Endodermal cell (in vitro differentiated cells): ENCODE data around the gene CRYZL1. TPM values are rescaled to one million over a fixed set of nuclear protein-coding genes. Genes with fewer than 3 reads are reported as not detected.
A peak's percentile ranks its signal among the peaks of the same experiment; 100 is the strongest.

ENCODE experiments used
- DNase-seq: peaks from one replicate; pipeline ENCODE4 v3.0.0-alpha.2; 2017
- H3K27ac ChIP-seq: 2 replicates; pipeline ENCODE4 v1.5.1; 2013; ENCODE audit warnings: mild to moderate bottlenecking, low read depth, low read length, moderate library complexity
- H3K27me3 ChIP-seq: 2 replicates; pipeline ENCODE4 v1.6.1; 2013; ENCODE audit warnings: mild to moderate bottlenecking, low read length, moderate library complexity; ENCODE audit not compliant: insufficient read depth, control insufficient read depth, poor library complexity, severe bottlenecking
- H3K36me3 ChIP-seq: 2 replicates; pipeline ENCODE4 v1.7.0; 2013; ENCODE audit warnings: mild to moderate bottlenecking, low read length, moderate library complexity; ENCODE audit not compliant: control insufficient read depth, insufficient read depth
- H3K4me1 ChIP-seq: one replicate; pipeline ENCODE4 v1.7.0; 2013; ENCODE audit warnings: low read length; ENCODE audit not compliant: control insufficient read depth, insufficient read depth
- H3K4me3 ChIP-seq: 2 replicates; pipeline ENCODE4 v1.5.1; 2013; ENCODE audit warnings: mild to moderate bottlenecking, low read length, moderate library complexity
- H3K9ac ChIP-seq: 2 replicates; pipeline ENCODE4 v1.6.1; 2013; ENCODE audit warnings: mild to moderate bottlenecking, low read length, moderate library complexity; ENCODE audit not compliant: poor library complexity, severe bottlenecking; ENCODE audit errors: extremely low read depth
- H3K9me3 ChIP-seq: 2 replicates; pipeline ENCODE4 v1.6.1; 2013; ENCODE audit warnings: mild to moderate bottlenecking, low read length, moderate library complexity; ENCODE audit not compliant: control insufficient read depth
- H3K27ac Mint-ChIP-seq: 2 replicates; pipeline ENCODE4 v1.8.0; 2020; ENCODE audit warnings: mixed read lengths
- H3K27me3 Mint-ChIP-seq: 2 replicates; pipeline ENCODE4 v1.8.0; 2021; ENCODE audit warnings: mild to moderate bottlenecking, mixed read lengths; ENCODE audit not compliant: insufficient read depth
- H3K36me3 Mint-ChIP-seq: 2 replicates; pipeline ENCODE4 v1.8.0; 2020; ENCODE audit warnings: low read depth, mixed read lengths
- H3K4me1 Mint-ChIP-seq: 2 replicates; pipeline ENCODE4 v1.8.0; 2020; ENCODE audit warnings: mixed read lengths
- H3K4me3 Mint-ChIP-seq: 2 replicates; pipeline ENCODE4 v1.8.0; 2020; ENCODE audit warnings: mild to moderate bottlenecking, moderate library complexity, mixed read lengths
- H3K9me3 Mint-ChIP-seq: 2 replicates; pipeline ENCODE4 v1.8.0; 2020; ENCODE audit warnings: mild to moderate bottlenecking, mixed read lengths
- CTCF ChIP-seq: fragments of 200-600 bp; sonication (generic); conservative IDR thresholded peaks from 2 replicates; pipeline ENCODE4 v1.5.0; 2021; ENCODE audit warnings: antibody characterized with exemption, mild to moderate bottlenecking
- WGBS, 2 experiments: methylation state at CpG; one replicate each; pipeline versions ENCODE4 v1.1.5 to v1.1.7; 2013; ENCODE audit warnings: missing lambda C conversion rate in 2 of 2, mixed read lengths in 1 of 2; ENCODE audit not compliant: insufficient coverage in 1 of 2, insufficient read length in 1 of 2; 5-methylcytosine and 5-hydroxymethylcytosine counted together
- total RNA-seq, 2 donors: library from RNA; stranded (reverse); fragmentation: NEBNext Ultra II Directional in 1 of 2; extraction: Animal tissue kit (Norgen Biotek cat#: 25700) in 1 of 2; gene quantifications; 2 replicates in 1 of 2; 3 replicates in 1 of 2; pipeline ENCODE4 v1.2.1, GENCODE V29; 2021

Gene CRYZL1
- total RNA-seq, 2 donors from 2014 or later = 33.8 to 51.0 TPM

DNA sequence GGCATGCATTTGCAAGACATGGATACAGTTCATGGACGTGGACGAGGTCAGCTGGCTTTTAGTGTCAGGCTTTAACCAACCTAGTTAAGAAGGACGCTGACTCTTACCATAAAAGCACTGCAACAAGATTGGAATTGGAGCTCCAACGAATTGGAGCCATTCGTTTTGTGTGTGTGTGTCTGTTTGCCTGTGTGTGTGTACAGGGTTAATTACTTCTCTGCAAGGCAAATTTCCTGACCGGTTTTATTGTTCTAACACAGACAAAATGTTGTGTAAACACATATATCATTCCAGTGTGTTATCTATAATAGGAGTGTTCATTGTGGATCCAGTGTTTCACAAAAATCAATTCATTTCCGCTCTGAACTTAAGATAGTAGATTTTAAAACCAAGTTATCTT is 8.7 kb upstream of the CRYZL1 start:
- Mint-ChIP-seq H3K27me3 (no peaks in the 10 kb centered on the region), H3K4me3 (no peak overlapping the region), H3K9me3 (no peaks in the 10 kb centered on the region), H3K4me1 (peaks cover 56% of the 10 kb centered on the region), H3K27ac (peak overlapping the region; percentile 72), H3K36me3 (peaks cover 16% of the 10 kb centered on the region)
- H3K9ac ChIP-seq = no peak overlapping the region
- H3K4me3 ChIP-seq = peak overlapping the region; percentile 2
- no peaks in the 10 kb centered on the region for H3K27me3 ChIP-seq
- no peak overlapping the region for H3K27ac ChIP-seq
- WGBS, 2 experiments = 93 to 95% methylated on average over 4 to 6 of the region's 7 CpGs
- H3K36me3 ChIP-seq = no peaks in the 10 kb centered on the region
- peaks cover 16% of the 10 kb centered on the region for H3K4me1 ChIP-seq
- no peak for TF ChIP-seq CTCF
- peak; percentile 22 for DNase-seq
- no peaks in the 10 kb centered on the region for H3K9me3 ChIP-seq

- Histone ChIP-seq H3K27me3 (no peaks in the 10 kb centered on the region), H3K36me3 (no peaks in the 10 kb centered on the region), H3K4me1 (peaks cover 22% of the 10 kb centered on the region), H3K9me3 (no peaks in the 10 kb centered on the region), H3K27ac (no peak overlapping the region), H3K4me3 (no peak overlapping the region), H3K9ac (no peak overlapping the region)
- no peak overlapping the region for H3K27ac Mint-ChIP-seq
- H3K36me3 Mint-ChIP-seq = peaks cover 8% of the 10 kb centered on the region
- H3K4me3 Mint-ChIP-seq = no peak overlapping the region
- H3K27me3 Mint-ChIP-seq = no peaks in the 10 kb centered on the region
- H3K9me3 Mint-ChIP-seq = no peaks in the 10 kb centered on the region
- WGBS, 2 experiments = 96 to 100% methylated on average over 1 of the region's 1 CpG
- TF ChIP-seq CTCF = no peak
- no peak for DNase-seq
- H3K4me1 Mint-ChIP-seq = peaks cover 59% of the 10 kb centered on the region
Observed at GRCh38 chr21:33648555-33648954, 7.0 kb upstream of the CRYZL1 start.

DNA sequence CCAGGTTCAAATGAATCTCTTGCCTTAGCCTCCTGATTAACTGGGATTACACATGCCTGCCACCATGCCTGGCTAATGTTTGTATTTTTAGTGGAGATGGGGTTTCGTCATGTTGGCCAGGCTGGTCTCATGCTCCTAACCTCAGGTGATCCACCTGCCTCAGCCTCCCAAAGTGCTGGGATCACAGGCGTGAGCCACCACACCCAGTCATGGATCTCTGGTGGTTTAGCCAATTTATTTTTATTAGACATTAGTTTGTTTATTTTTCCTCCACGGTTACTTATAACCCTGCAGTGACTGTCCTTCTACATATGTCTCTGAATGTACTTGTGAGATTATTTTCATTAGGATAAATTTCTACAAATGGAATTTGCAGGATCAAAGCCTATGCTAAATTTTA is 6.0 kb upstream of the CRYZL1 start:
- Histone ChIP-seq H3K9ac (no peak overlapping the region), H3K27ac (no peak overlapping the region), H3K36me3 (no peaks in the 10 kb centered on the region), H3K4me1 (peaks cover 21% of the 10 kb centered on the region), H3K27me3 (no peaks in the 10 kb centered on the region), H3K9me3 (no peaks in the 10 kb centered on the region), H3K4me3 (no peak overlapping the region)
- TF ChIP-seq CTCF = no peak
- Mint-ChIP-seq H3K36me3 (peaks cover 6% of the 10 kb centered on the region), H3K27ac (no peak overlapping the region), H3K27me3 (no peaks in the 10 kb centered on the region), H3K4me1 (peaks cover 57% of the 10 kb centered on the region), H3K4me3 (no peak overlapping the region), H3K9me3 (no peaks in the 10 kb centered on the region)
- 89 to 92% methylated on average over 2 of the region's 3 CpGs for WGBS, 2 experiments
- DNase-seq = no peak
